ENCODE measurements around the gene NSG2.

GRCh38 chr5:174094857-174095606 lies 49.5 kb downstream of the NSG2 start:
- TF ChIP-seq, protein P1, sequence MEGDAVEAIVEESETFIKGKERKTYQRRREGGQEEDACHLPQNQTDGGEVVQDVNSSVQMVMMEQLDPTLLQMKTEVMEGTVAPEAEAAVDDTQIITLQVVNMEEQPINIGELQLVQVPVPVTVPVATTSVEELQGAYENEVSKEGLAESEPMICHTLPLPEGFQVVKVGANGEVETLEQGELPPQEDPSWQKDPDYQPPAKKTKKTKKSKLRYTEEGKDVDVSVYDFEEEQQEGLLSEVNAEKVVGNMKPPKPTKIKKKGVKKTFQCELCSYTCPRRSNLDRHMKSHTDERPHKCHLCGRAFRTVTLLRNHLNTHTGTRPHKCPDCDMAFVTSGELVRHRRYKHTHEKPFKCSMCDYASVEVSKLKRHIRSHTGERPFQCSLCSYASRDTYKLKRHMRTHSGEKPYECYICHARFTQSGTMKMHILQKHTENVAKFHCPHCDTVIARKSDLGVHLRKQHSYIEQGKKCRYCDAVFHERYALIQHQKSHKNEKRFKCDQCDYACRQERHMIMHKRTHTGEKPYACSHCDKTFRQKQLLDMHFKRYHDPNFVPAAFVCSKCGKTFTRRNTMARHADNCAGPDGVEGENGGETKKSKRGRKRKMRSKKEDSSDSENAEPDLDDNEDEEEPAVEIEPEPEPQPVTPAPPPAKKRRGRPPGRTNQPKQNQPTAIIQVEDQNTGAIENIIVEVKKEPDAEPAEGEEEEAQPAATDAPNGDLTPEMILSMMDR (IDR thresholded peaks at IDR 0.05; ENCODE audit: low read length): no peak
- no peak for TF ChIP-seq EZH2 (IDR thresholded peaks at IDR 0.05; ENCODE audit: borderline replicate concordance, low read length)

All from OCI-LY1 (cell line).